Neuronal stem cell (in vitro differentiated cells): ENCODE measurements around the gene GOLGA1.

Experiments used
- DNase-seq: peaks from one replicate; pipeline ENCODE4 v3.0.0-alpha.2; 2013; ENCODE audit warnings: low spot score
- H2AFZ ChIP-seq: one replicate; pipeline ENCODE4 v1.6.1; 2013; ENCODE audit warnings: mild to moderate bottlenecking, low read length, inconsistent platforms
- H2AK5ac ChIP-seq: 2 replicates; pipeline ENCODE4 v1.6.1; 2013; ENCODE audit warnings: low read depth, mild to moderate bottlenecking, inconsistent platforms, low read length, moderate library complexity, mixed read lengths
- H2BK120ac ChIP-seq: 2 replicates; pipeline ENCODE4 v1.6.1; 2013; ENCODE audit warnings: low read depth, mild to moderate bottlenecking, inconsistent platforms, low read length, moderate library complexity, mixed read lengths
- H2BK12ac ChIP-seq: one replicate; pipeline ENCODE4 v1.6.1; 2013; ENCODE audit warnings: low read length, inconsistent platforms
- H2BK15ac ChIP-seq: 2 replicates; pipeline ENCODE4 v1.6.1; 2013; ENCODE audit warnings: mild to moderate bottlenecking, low read length, inconsistent platforms, mixed read lengths
- H2BK5ac ChIP-seq: one replicate; pipeline ENCODE4 v1.6.1; 2013; ENCODE audit warnings: inconsistent platforms, mild to moderate bottlenecking, low read length, moderate library complexity
- H3K14ac ChIP-seq: one replicate; pipeline ENCODE4 v1.6.1; 2013; ENCODE audit warnings: low read length, inconsistent platforms
- H3K18ac ChIP-seq: 2 replicates; pipeline ENCODE4 v1.6.1; 2013; ENCODE audit warnings: low read length, inconsistent platforms
- H3K23ac ChIP-seq: 2 replicates; pipeline ENCODE4 v1.6.1; 2013; ENCODE audit warnings: low read depth, mild to moderate bottlenecking, mixed read lengths, low read length, inconsistent platforms; ENCODE audit not compliant: poor library complexity
- H3K27ac ChIP-seq: replicated peaks from 3 replicates; pipeline ENCODE4 v1.5.1; 2013; ENCODE audit warnings: low read length, inconsistent platforms
- H3K27me3 ChIP-seq, 3 experiments: 2 replicates each; pipeline ENCODE4 v1.6.1; 2013; ENCODE audit warnings: low read length in 3 of 3, mild to moderate bottlenecking in 2 of 3, inconsistent platforms in 1 of 3, low read depth in 1 of 3, mixed read lengths in 1 of 3, moderate library complexity in 1 of 3; ENCODE audit not compliant: control insufficient read depth in 3 of 3, insufficient read depth in 3 of 3
- H3K36me3 ChIP-seq, 2 donors: replicated peaks in 1 of 2; 2 replicates each; pipeline ENCODE4 v1.6.1; 2013; ENCODE audit warnings: low read length in 2 of 2; ENCODE audit not compliant: control insufficient read depth in 2 of 2, insufficient read depth in 2 of 2
- H3K4ac ChIP-seq: 2 replicates; pipeline ENCODE4 v1.6.1; 2013; ENCODE audit warnings: inconsistent platforms, mild to moderate bottlenecking, low read length, moderate library complexity
- H3K4me1 ChIP-seq, 2 donors: 1 replicate in 1 of 2; 2 replicates in 1 of 2; pipeline ENCODE4 v1.6.1; 2013; ENCODE audit warnings: low read length in 2 of 2, low read depth in 1 of 2; ENCODE audit not compliant: control insufficient read depth in 2 of 2, insufficient read depth in 1 of 2
- H3K4me2 ChIP-seq: one replicate; pipeline ENCODE4 v1.6.1; 2013; ENCODE audit warnings: mild to moderate bottlenecking, low read length, inconsistent platforms; ENCODE audit not compliant: insufficient read depth, poor library complexity, severe bottlenecking
- H3K4me3 ChIP-seq, 2 donors: 2 replicates each; pipeline ENCODE4 v1.5.1; 2013; ENCODE audit warnings: low read length in 2 of 2, mild to moderate bottlenecking in 2 of 2, inconsistent platforms in 1 of 2, moderate library complexity in 1 of 2
- H3K79me1 ChIP-seq: one replicate; pipeline ENCODE4 v1.6.1; 2013; ENCODE audit warnings: low read depth, mild to moderate bottlenecking, inconsistent platforms, low read length, moderate library complexity
- H3K9ac ChIP-seq: one replicate; pipeline ENCODE4 v1.6.1; 2013; ENCODE audit warnings: mild to moderate bottlenecking, low read depth, low read length, inconsistent platforms; ENCODE audit not compliant: poor library complexity
- H3K9me3 ChIP-seq, 2 donors: replicated peaks in 1 of 2; 2 replicates each; pipeline versions ENCODE3 to v1.6.1; 2013; ENCODE audit warnings: low read length in 2 of 2, mild to moderate bottlenecking in 2 of 2, inconsistent platforms in 1 of 2, low read depth in 1 of 2, mixed read lengths in 1 of 2, moderate library complexity in 1 of 2; ENCODE audit not compliant: control insufficient read depth in 2 of 2, insufficient read depth in 1 of 2
- H4K8ac ChIP-seq: one replicate; pipeline ENCODE4 v1.6.1; 2013; ENCODE audit warnings: low read depth, mild to moderate bottlenecking, inconsistent platforms, low read length, moderate library complexity
- H4K91ac ChIP-seq: one replicate; pipeline ENCODE4 v1.6.1; 2013; ENCODE audit warnings: low read length, low read depth, mild to moderate bottlenecking, inconsistent platforms; ENCODE audit not compliant: poor library complexity
- WGBS, 2 donors: extraction: QIAGEN DNeasy Blood & Tissue Kit; methylation state at CpG; one replicate each; pipeline ENCODE4 v1.1.7; 2013; ENCODE audit warnings: missing lambda C conversion rate in 2 of 2, mixed read lengths in 1 of 2; ENCODE audit not compliant: insufficient read length in 2 of 2, insufficient replicate concordance in 1 of 2; ENCODE audit errors: extremely low coverage in 2 of 2; 5-methylcytosine and 5-hydroxymethylcytosine counted together

GOLGA1 gene

DNA sequence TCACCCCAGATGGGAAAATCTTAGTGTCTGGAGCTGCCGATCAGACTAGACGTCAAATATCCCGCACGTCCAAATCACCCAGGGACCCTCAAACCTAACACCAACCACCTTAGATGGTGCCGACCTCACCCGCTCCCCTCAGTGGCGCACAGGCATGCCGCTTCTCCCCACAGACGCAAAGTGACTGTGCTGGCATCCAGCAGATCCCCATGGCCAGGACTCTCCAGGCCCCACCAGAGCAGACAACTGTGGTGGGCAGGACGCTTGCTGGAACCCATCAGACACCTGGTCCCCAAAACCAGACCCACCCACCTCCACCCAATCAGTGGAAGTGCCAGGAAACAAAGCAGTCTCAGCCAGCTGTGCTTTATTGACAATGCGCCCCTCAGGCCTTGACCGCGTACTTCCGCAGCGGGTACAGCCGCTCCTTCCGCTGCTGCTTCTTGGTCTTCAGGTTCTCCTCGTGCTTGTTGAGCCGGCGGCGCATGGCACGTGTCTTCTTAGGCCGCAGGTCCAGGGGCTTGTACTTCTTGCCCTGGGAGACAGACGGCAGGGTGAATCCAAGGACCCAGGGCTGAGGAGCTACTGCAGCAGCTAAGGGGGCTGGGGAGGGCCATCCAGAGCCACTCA lies 83.2 kb downstream of the GOLGA1 start:
- H3K18ac ChIP-seq: no peak overlapping the region
- peaks cover 43 to 51% of the 10 kb centered on the region in 2 donors for H3K36me3 ChIP-seq
- no peak overlapping the region for H4K8ac ChIP-seq
- H3K14ac ChIP-seq: no peak overlapping the region
- no peak overlapping the region for H3K9ac ChIP-seq
- no peaks in the 10 kb centered on the region for H3K27me3 ChIP-seq
- no peak overlapping the region for H2BK15ac ChIP-seq
- no peak overlapping the region for H3K27ac ChIP-seq
- no peak overlapping the region for H2AFZ ChIP-seq
- WGBS, 2 donors: no CpG with 5 or more reads among the region's 24 CpGs
- H3K4me3 ChIP-seq: no peak overlapping the region
- peaks cover 12% of the 10 kb centered on the region for H3K79me1 ChIP-seq
- H4K91ac ChIP-seq: no peak overlapping the region
- no peak overlapping the region for H2BK12ac ChIP-seq
- H2AK5ac ChIP-seq: no peak overlapping the region
- H3K9me3 ChIP-seq: no peaks in the 10 kb centered on the region
- H3K4me1 ChIP-seq: peaks cover 10 to 15% of the 10 kb centered on the region in 2 donors
- no peak for DNase-seq
- no peak overlapping the region for H2BK120ac ChIP-seq
- H3K23ac ChIP-seq: no peak overlapping the region
- H3K4ac ChIP-seq: no peak overlapping the region
- H3K4me2 ChIP-seq: no peak overlapping the region
- no peak overlapping the region for H2BK5ac ChIP-seq

DNA sequence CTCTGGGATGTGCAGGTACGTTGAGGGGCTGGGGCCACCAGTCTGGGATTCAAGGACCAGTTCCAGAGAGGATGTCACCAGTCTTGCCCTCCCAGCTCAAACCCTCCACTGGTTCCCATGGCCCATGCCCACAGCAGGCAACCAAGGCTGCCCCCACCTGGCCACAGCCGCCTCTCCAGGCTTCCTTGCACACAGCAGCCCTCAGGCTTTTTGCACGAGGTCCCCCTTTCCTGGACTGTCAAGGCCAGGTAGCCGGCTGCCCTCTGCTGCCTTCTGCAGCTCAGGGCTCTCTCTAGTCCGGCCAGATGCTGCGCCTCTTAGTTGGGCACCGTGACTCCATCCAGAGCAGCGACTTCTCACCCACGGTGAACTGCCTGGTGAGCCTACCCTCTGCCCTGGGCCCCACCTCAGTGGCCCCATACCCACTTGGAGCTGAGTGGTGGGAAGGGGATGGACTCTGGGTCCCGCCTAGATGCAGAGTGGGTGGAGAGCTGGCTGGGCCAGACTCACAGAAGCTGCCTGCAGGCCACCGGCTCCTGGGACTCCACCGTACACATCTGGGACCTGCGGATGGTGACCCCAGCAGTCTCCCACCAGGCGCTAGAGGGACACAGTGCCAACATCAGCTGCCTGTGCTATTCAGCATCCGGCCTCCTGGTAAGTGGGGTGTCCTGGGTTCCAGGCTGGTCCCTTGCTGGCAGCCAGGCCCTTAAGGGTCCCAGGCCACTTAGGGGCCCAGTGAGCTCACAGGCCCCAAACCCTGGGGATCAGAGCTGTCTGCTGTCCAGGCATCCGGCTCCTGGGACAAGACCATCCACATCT lies 84.7 kb downstream of the GOLGA1 start:
- peak overlapping the region; percentile 47 for H3K23ac ChIP-seq
- no peak overlapping the region for H2BK120ac ChIP-seq
- H3K4me1 ChIP-seq: peaks cover 10 to 19% of the 10 kb centered on the region in 2 donors
- no peak overlapping the region for H3K18ac ChIP-seq
- H3K4ac ChIP-seq: no peak overlapping the region
- H3K14ac ChIP-seq: no peak overlapping the region
- no peak overlapping the region for H2BK12ac ChIP-seq
- H3K4me3 ChIP-seq: no peak overlapping the region
- no peak for DNase-seq
- peaks cover 7% of the 10 kb centered on the region for H3K79me1 ChIP-seq
- H2BK5ac ChIP-seq: peak overlapping the region; percentile 45
- H2AFZ ChIP-seq: no peak overlapping the region
- H2BK15ac ChIP-seq: no peak overlapping the region
- peaks cover 0 to 3% (median 0%) of the 10 kb centered on the region in 3 experiments for H3K27me3 ChIP-seq
- H3K4me2 ChIP-seq: no peak overlapping the region
- H4K8ac ChIP-seq: peak overlapping the region; percentile 90
- no peaks in the 10 kb centered on the region for H3K9me3 ChIP-seq
- H4K91ac ChIP-seq: no peak overlapping the region
- H3K9ac ChIP-seq: peak overlapping the region; percentile 72
- H2AK5ac ChIP-seq: no peak overlapping the region
- WGBS, 2 donors: no CpG with 5 or more reads among the region's 16 CpGs
- H3K36me3 ChIP-seq: peaks cover 43 to 50% of the 10 kb centered on the region in 2 donors
- no peak overlapping the region for H3K27ac ChIP-seq

DNA sequence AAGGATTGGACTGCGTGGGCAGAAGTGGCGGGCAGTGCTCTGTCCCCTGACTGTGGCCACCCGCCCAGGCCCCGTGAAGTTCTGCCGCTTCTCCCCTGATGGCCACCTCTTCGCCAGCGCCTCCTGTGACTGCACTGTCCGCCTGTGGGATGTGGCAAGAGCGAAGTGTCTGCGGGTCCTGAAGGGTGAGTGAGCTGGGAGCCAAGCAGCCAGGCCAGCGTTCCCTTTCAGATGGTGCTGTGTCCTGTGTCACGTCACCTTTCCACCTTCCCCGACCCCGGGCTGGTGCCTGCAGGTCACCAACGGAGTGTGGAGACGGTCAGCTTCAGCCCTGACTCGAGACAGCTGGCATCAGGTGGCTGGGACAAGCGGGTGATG lies 85.3 kb downstream of the GOLGA1 start:
- no peak overlapping the region for H3K18ac ChIP-seq
- H3K4me1 ChIP-seq: peaks cover 8 to 13% of the 10 kb centered on the region in 2 donors
- peak overlapping the region; percentile 90 for H4K8ac ChIP-seq
- peak overlapping the region; percentile 45 for H2BK5ac ChIP-seq
- no peak overlapping the region for H3K14ac ChIP-seq
- no peak for DNase-seq
- H3K4me3 ChIP-seq: no peak overlapping the region
- no peak overlapping the region for H2BK15ac ChIP-seq
- H3K36me3 ChIP-seq: peaks cover 39 to 44% of the 10 kb centered on the region in 2 donors
- peak overlapping the region; percentile 32 for H2AK5ac ChIP-seq
- no peak overlapping the region for H2BK12ac ChIP-seq
- H2BK120ac ChIP-seq: no peak overlapping the region
- no peaks in the 10 kb centered on the region for H3K9me3 ChIP-seq
- no CpG with 5 or more reads among the region's 18 CpGs for WGBS, 2 donors
- H3K4me2 ChIP-seq: no peak overlapping the region
- peaks cover 3% of the 10 kb centered on the region for H3K79me1 ChIP-seq
- peak overlapping the region; percentile 72 for H3K9ac ChIP-seq
- no peak overlapping the region for H4K91ac ChIP-seq
- H3K4ac ChIP-seq: no peak overlapping the region
- H3K27ac ChIP-seq: no peak overlapping the region
- H3K27me3 ChIP-seq: peaks cover 0 to 3% (median 0%) of the 10 kb centered on the region in 3 experiments
- H3K23ac ChIP-seq: peak overlapping the region; percentile 47
- H2AFZ ChIP-seq: no peak overlapping the region

DNA sequence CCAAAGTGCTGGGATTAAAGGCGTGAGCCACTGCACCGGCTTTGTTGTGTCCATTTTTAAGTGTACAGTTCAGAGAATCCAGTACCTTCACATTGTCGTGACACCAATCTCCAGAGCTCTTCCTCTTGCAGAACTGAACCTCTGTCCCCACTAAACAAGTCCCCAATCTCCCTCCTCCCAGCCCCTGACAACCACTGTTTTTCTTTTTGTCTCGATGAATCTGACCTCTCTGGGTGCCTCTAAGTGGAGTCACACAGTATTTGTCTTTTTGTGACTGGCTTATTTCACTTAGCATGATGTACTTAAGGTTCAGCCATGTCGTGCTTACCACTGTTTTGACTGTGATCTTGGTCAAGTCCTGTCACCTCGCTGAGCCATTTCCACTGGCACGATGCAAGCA lies 86.1 kb downstream of the GOLGA1 start:
- H3K36me3 ChIP-seq: peaks cover 32 to 36% of the 10 kb centered on the region in 2 donors
- H2BK15ac ChIP-seq: no peak overlapping the region

More for the DNA sequence above, 86.1 kb downstream of the GOLGA1 start:
- Histone ChIP-seq H4K8ac (no peak overlapping the region), H4K91ac (no peak overlapping the region), H2BK12ac (no peak overlapping the region), H3K4ac (no peak overlapping the region), H3K14ac (no peak overlapping the region), H2AK5ac (no peak overlapping the region), H3K9ac (no peak overlapping the region), H3K23ac (no peak overlapping the region), H3K4me1 (peaks cover 4 to 11% of the 10 kb centered on the region in 2 donors), H2BK120ac (no peak overlapping the region), H3K18ac (no peak overlapping the region), H3K9me3 (no peaks in the 10 kb centered on the region), H3K79me1 (no peaks in the 10 kb centered on the region), H2AFZ (no peak overlapping the region), H3K27ac (no peak overlapping the region), H3K4me3 (no peak overlapping the region), H3K27me3 (peaks cover 0 to 3% (median 0%) of the 10 kb centered on the region in 3 experiments), H2BK5ac (no peak overlapping the region), H3K4me2 (no peak overlapping the region)
- no peak for DNase-seq
- WGBS, 2 donors: no CpG with 5 or more reads among the region's 7 CpGs
